ENCODE measurements around the gene KDM2A.
"Not testable (repeated sequence)": the region's sequence is repeated elsewhere in the genome, so short reads cannot be mapped to it uniquely, and the experiment has no call there.

Gene KDM2A

GRCh38 chr11:67251841-67252240, 132.8 kb downstream of the KDM2A start:
- H3K4me1 ChIP-seq (ENCODE audit: control insufficient read depth, insufficient read depth, low read length): no peaks in the 10 kb centered on the region
- H3K9ac ChIP-seq (ENCODE audit: low read length): no peak overlapping the region
- no peak overlapping the region for H3K27ac ChIP-seq (ENCODE audit: low read depth, low read length)
- no peak overlapping the region for H3K4me3 ChIP-seq (ENCODE audit: low read depth, low read length)
- peaks cover 98% of the 10 kb centered on the region for H3K36me3 ChIP-seq (ENCODE audit: control insufficient read depth, insufficient read depth, low read length)
- no peaks in the 10 kb centered on the region for H3K27me3 ChIP-seq (ENCODE audit: control insufficient read depth, insufficient read depth, low read length)
- no peaks in the 10 kb centered on the region for H3K9me3 ChIP-seq (ENCODE audit: control insufficient read depth, insufficient read depth, low read depth, low read length)

DNA sequence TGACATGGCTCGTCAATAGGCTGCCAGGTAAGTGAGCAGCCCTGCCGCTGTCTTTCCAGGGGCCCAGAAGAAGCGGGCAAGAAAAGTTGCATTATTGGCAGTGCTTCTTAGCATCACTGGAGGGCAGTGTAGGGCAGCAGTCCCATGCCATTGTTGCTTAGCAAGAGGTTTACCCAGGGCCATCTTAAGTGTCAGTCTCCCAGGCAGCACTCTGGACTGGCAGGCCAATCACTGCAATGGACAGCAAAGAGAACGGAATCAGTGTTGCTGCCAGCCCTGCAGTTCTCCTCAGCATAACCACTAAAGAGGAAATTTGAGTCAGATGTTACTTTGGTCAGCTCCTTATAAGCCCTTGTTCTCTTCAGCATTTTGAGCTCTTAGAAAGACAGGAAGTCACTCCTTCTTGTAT, 133.8 kb downstream of the KDM2A start:
- no peaks in the 10 kb centered on the region for H3K27me3 ChIP-seq (ENCODE audit: control insufficient read depth, insufficient read depth, low read length)
- no peaks in the 10 kb centered on the region for H3K9me3 ChIP-seq (ENCODE audit: control insufficient read depth, insufficient read depth, low read depth, low read length)
- no peak overlapping the region for H3K4me3 ChIP-seq (ENCODE audit: low read depth, low read length)
- H3K9ac ChIP-seq (ENCODE audit: low read length): no peak overlapping the region
- no peaks in the 10 kb centered on the region for H3K4me1 ChIP-seq (ENCODE audit: control insufficient read depth, insufficient read depth, low read length)
- peaks cover 94% of the 10 kb centered on the region for H3K36me3 ChIP-seq (ENCODE audit: control insufficient read depth, insufficient read depth, low read length)
- H3K27ac ChIP-seq (ENCODE audit: low read depth, low read length): no peak overlapping the region

- Histone ChIP-seq H3K9ac (ENCODE audit: low read length) (no peak overlapping the region), H3K4me3 (ENCODE audit: low read depth, low read length) (no peak overlapping the region), H3K27me3 (ENCODE audit: control insufficient read depth, insufficient read depth, low read length) (no peaks in the 10 kb centered on the region), H3K27ac (ENCODE audit: low read depth, low read length) (no peak overlapping the region), H3K36me3 (ENCODE audit: control insufficient read depth, insufficient read depth, low read length) (peaks cover 82% of the 10 kb centered on the region), H3K4me1 (ENCODE audit: control insufficient read depth, insufficient read depth, low read length) (no peaks in the 10 kb centered on the region), H3K9me3 (ENCODE audit: control insufficient read depth, insufficient read depth, low read depth, low read length) (no peaks in the 10 kb centered on the region)
Measured at GRCh38 chr11:67253872-67254624, 135.0 kb downstream of the KDM2A start.

DNA sequence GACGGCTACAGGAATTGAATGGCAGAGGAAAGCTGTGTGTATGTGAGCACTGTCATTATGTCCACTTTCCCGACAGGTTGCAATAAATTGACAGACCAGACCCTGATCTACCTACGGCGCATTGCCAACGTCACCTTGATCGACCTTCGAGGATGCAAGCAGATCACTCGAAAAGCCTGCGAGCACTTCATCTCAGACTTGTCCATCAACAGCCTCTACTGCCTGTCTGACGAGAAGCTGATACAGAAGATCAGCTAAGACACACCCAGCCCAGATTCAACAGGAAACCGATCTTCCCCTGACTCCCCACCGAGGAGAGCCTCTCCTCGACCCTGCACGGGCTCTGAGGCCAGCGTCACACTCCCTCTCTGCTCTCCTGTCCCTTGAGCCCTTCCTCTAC, 135.7 kb downstream of the KDM2A start:
- H3K4me3 ChIP-seq (ENCODE audit: low read depth, low read length): no peak overlapping the region
- no peaks in the 10 kb centered on the region for H3K27me3 ChIP-seq (ENCODE audit: control insufficient read depth, insufficient read depth, low read length)
- no peaks in the 10 kb centered on the region for H3K9me3 ChIP-seq (ENCODE audit: control insufficient read depth, insufficient read depth, low read depth, low read length)
- H3K9ac ChIP-seq (ENCODE audit: low read length): no peak overlapping the region
- H3K27ac ChIP-seq (ENCODE audit: low read depth, low read length): no peak overlapping the region
- peaks cover 75% of the 10 kb centered on the region for H3K36me3 ChIP-seq (ENCODE audit: control insufficient read depth, insufficient read depth, low read length)
- no peaks in the 10 kb centered on the region for H3K4me1 ChIP-seq (ENCODE audit: control insufficient read depth, insufficient read depth, low read length)

GRCh38 chr11:67255353-67255752, 136.3 kb downstream of the KDM2A start:
- no peaks in the 10 kb centered on the region for H3K27me3 ChIP-seq (ENCODE audit: control insufficient read depth, insufficient read depth, low read length)
- H3K36me3 ChIP-seq (ENCODE audit: control insufficient read depth, insufficient read depth, low read length): peaks cover 69% of the 10 kb centered on the region
- no peak overlapping the region for H3K9ac ChIP-seq (ENCODE audit: low read length)
- H3K4me3 ChIP-seq (ENCODE audit: low read depth, low read length): no peak overlapping the region
- H3K27ac ChIP-seq (ENCODE audit: low read depth, low read length): no peak overlapping the region
- H3K9me3 ChIP-seq (ENCODE audit: control insufficient read depth, insufficient read depth, low read depth, low read length): no peaks in the 10 kb centered on the region
- no peaks in the 10 kb centered on the region for H3K4me1 ChIP-seq (ENCODE audit: control insufficient read depth, insufficient read depth, low read length)

- H3K27me3 ChIP-seq (ENCODE audit: control insufficient read depth, insufficient read depth, low read length): no peaks in the 10 kb centered on the region
- no peaks in the 10 kb centered on the region for H3K4me1 ChIP-seq (ENCODE audit: control insufficient read depth, insufficient read depth, low read length)
- no peak overlapping the region for H3K4me3 ChIP-seq (ENCODE audit: low read depth, low read length)
- H3K9ac ChIP-seq (ENCODE audit: low read length): no peak overlapping the region
- H3K27ac ChIP-seq (ENCODE audit: low read depth, low read length): no peak overlapping the region
- H3K36me3 ChIP-seq (ENCODE audit: control insufficient read depth, insufficient read depth, low read length): peaks cover 64% of the 10 kb centered on the region
- H3K9me3 ChIP-seq (ENCODE audit: control insufficient read depth, insufficient read depth, low read depth, low read length): no peaks in the 10 kb centered on the region
Measured at GRCh38 chr11:67255864-67256263, 136.8 kb downstream of the KDM2A start.

DNA sequence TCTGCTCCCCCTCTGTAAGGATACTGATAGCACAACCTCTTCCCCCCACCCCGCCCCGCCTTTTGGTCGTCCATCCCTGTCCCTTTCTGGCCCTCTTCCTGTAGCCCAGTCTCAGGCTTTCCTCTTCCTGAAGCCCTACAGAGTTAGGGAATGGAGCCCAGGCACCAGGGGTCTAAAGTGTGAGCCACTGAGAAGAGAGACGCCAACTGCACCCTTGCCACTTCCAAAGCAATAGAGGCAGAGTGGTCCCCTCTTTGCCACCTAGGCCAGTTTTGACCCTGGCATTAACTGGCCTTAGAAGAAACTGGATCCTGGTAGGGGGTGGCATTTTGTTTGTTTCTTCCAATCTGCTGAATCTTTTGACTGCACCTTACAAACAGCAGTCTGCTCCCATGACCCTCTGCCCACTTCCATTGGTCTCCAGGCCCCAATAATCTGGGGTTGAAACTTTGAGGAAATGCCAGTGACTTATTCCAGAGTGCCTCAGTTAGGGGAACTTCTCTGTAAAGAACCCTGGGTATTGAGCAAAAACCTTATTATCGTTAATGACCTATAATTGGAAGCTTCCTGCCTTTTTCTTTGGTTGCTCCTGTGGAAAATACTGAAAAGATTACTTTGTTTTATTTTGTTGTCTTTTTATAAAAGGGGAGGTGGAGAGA, 137.5 kb downstream of the KDM2A start:
- Histone ChIP-seq H3K9ac (ENCODE audit: low read length) (no peak overlapping the region), H3K36me3 (ENCODE audit: control insufficient read depth, insufficient read depth, low read length) (peaks cover 57% of the 10 kb centered on the region), H3K4me3 (ENCODE audit: low read depth, low read length) (no peak overlapping the region), H3K27ac (ENCODE audit: low read depth, low read length) (no peak overlapping the region), H3K4me1 (ENCODE audit: control insufficient read depth, insufficient read depth, low read length) (0 out of 2 replicates have a peak, but pooled peaks cover 3% of the 10 kb centered on the region), H3K27me3 (ENCODE audit: control insufficient read depth, insufficient read depth, low read length) (no peaks in the 10 kb centered on the region), H3K9me3 (ENCODE audit: control insufficient read depth, insufficient read depth, low read depth, low read length) (no peaks in the 10 kb centered on the region)

DNA sequence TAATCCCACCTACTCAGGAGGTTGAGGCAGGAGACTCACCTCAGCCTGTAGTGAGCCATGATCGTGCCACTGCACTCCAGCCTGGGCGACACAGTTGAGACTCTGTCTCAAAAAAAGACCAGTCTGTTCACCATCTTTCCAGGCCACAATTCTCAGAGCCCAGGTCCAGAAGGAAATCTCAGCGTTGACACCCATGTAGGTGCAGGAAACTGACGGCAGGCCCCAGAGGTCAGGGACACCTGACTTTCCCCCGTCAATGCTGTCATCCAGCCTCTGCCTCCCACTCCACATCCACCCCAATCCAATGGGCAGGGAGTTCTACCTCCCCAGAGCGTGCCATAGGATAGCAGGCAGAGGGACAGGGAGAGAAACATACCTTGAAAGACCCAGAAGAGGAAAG, 141.3 kb downstream of the KDM2A start:
- peaks cover 16% of the 10 kb centered on the region for H3K4me1 ChIP-seq (ENCODE audit: control insufficient read depth, insufficient read depth, low read length)
- no peak overlapping the region for H3K27ac ChIP-seq (ENCODE audit: low read depth, low read length)
- H3K9ac ChIP-seq (ENCODE audit: low read length): no peak overlapping the region
- H3K4me3 ChIP-seq (ENCODE audit: low read depth, low read length): no peak overlapping the region
- H3K27me3 ChIP-seq (ENCODE audit: control insufficient read depth, insufficient read depth, low read length): peaks cover 20% of the 10 kb centered on the region; the same call in 1 of the 2 replicates
- H3K9me3 ChIP-seq (ENCODE audit: control insufficient read depth, insufficient read depth, low read depth, low read length): no peaks in the 10 kb centered on the region
- peaks cover 19% of the 10 kb centered on the region for H3K36me3 ChIP-seq (ENCODE audit: control insufficient read depth, insufficient read depth, low read length)

DNA sequence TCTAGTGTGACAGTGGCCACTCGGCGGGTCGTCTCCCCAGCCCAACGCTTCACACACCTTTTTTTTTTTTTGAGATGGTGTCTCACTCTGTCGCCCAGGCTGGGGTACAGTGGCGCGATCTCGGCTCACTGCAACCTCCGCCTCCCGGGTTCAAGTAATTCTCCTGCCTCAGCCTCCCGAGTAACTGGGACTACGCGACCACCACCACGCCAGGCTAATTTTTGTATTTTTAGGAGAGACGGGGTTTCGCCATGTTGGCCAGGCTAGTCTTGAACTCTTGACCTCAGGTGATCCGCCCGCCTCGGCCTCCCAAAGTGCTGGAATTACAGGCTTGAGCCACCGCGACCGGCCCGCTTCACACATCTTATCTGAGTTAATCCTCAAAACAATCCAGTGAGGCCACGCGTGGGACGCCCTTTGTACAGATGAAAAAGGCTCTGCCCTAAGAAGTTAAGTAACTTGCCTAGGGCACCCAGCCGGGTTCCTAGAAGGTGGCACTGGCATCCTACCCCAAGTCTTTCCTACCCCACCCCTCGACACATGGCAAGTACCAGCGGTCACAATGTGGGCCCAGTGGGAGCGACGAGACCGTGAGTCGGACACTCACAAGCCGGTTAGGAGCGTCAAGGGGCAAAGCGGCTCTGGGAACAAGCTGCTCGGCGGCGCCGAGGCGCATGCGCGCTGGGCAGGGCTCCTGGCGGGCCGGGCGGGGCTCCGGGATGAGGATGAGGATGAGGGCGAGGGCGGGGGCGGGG, 142.0 kb downstream of the KDM2A start:
- not testable (repeated sequence) for H3K9ac ChIP-seq (ENCODE audit: low read length); H3K9me3 ChIP-seq (ENCODE audit: control insufficient read depth, insufficient read depth, low read depth, low read length); H3K27ac ChIP-seq (ENCODE audit: low read depth, low read length)
- Histone ChIP-seq H3K4me3 (ENCODE audit: low read depth, low read length) (peak overlapping the region; percentile 54), H3K36me3 (ENCODE audit: control insufficient read depth, insufficient read depth, low read length) (peaks cover 12% of the 10 kb centered on the region), H3K27me3 (ENCODE audit: control insufficient read depth, insufficient read depth, low read length) (peaks cover 26% of the 10 kb centered on the region), H3K4me1 (ENCODE audit: control insufficient read depth, insufficient read depth, low read length) (peaks cover 16% of the 10 kb centered on the region)

GRCh38 chr11:67261640-67261945, 142.5 kb downstream of the KDM2A start:
- Histone ChIP-seq H3K4me1 (ENCODE audit: control insufficient read depth, insufficient read depth, low read length) (peaks cover 16% of the 10 kb centered on the region), H3K9ac (ENCODE audit: low read length) (no peak overlapping the region), H3K4me3 (ENCODE audit: low read depth, low read length) (peak overlapping the region; percentile 54), H3K9me3 (ENCODE audit: control insufficient read depth, insufficient read depth, low read depth, low read length) (no peaks in the 10 kb centered on the region), H3K27ac (ENCODE audit: low read depth, low read length) (no peak overlapping the region), H3K27me3 (ENCODE audit: control insufficient read depth, insufficient read depth, low read length) (peaks cover 26% of the 10 kb centered on the region), H3K36me3 (ENCODE audit: control insufficient read depth, insufficient read depth, low read length) (peaks cover 7% of the 10 kb centered on the region)
